ENCODE data around the gene FKBP9.
"Not testable (repeated sequence)": the region's sequence is repeated elsewhere in the genome, so short reads cannot be mapped to it uniquely, and the experiment has no call there.

The FKBP9 gene

DNA sequence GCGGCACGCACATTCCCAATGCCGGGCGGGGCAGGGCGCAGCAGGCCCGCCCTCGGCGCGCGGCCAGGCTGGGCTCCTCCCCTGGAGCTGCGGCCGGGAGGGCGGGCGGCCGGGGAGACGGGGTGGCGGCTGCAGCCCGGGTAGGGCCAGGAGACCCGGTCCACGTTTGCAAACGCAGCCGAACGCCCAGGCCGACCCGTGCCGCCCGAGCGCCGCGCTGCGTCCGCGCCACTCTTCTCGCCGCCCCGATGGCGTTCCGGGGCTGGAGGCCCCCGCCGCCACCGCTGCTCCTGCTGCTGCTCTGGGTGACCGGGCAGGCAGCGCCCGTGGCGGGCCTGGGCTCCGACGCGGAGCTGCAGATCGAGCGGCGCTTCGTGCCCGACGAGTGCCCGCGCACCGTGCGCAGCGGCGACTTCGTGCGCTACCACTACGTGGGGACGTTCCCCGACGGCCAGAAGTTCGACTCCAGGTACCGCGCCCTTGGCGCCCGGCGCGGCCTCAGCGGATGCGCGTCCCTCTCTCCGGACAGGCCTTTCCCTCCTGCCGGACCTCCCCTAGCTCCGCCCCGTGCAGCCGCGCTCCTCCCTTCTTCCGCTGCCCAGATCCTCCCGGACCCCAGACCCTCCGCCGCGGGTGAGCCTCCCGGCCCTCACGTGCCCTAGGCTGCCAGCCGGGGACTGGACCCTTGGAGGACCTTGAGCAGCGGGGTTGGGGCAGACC lies at the start of gene FKBP9:
Gene FKBP9, plus strand, starts transcription at position 115 of the 720 bp plus-strand sequence. Its CDS starts 134 bp downstream, at position 249.
- in situ Hi-C loops (cut with MboI; ENCODE audit: low sequenced_read_pairs), result no loop called here

GRCh38 chr7:32910195-32910594 lies 47.0 kb upstream of the FKBP9 start:
- in situ Hi-C loops (cut with MboI; ENCODE audit: low sequenced_read_pairs), result no loop called here

GRCh38 chr7:32914184-32914583 lies 43.1 kb upstream of the FKBP9 start:
- in situ Hi-C loops (cut with MboI; ENCODE audit: low sequenced_read_pairs), result no loop called here

DNA sequence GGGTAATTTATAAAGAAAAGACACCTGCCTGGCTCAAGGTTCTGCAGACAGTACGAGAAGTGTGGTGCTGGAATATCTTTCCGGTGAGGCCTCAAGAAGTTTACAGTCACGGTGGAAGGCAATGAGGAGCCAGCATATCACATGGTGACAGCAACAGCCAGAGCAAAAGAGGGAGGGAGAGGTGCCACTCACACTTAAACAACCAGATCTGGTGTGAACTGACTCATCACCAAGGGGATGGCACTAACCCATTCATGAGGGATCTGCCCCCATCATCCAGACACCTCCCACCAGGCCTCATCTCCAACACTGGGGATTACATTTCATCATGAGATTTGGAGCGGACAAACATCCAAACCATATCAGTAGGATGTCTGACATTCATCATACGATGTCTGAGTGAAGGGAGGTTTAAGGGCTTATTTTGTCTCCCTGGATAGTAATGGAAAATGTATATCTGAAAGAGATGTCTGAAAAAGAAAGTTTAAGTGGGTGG lies 42.2 kb upstream of the FKBP9 start:
- in situ Hi-C loops (cut with MboI; ENCODE audit: low sequenced_read_pairs), result no loop called here

DNA sequence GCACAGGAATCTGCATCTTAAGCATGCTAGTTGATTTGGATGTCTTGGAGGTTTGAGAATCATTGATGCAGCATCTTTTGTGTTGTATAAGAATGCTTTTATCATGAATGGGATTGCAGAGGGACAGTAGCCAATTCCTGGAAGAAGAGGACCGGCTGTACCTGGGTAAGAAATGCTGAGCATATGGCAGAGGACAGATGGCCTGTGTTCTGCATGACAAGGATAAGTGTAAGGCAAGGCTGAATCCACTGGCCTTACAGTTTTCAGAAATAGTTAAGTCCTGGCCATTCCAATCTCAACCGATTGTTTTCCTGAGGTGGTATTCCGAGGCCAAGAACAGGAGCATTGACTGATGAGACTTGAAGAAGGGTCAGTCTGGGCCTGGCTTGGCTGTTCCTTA lies 41.2 kb upstream of the FKBP9 start:
- in situ Hi-C loops (cut with MboI; ENCODE audit: low sequenced_read_pairs), result no loop called here

- in situ Hi-C loops (cut with MboI; ENCODE audit: low sequenced_read_pairs), result not testable (repeated sequence)
Observed at GRCh38 chr7:32916994-32917393, 40.2 kb upstream of the FKBP9 start.

GRCh38 chr7:32921896-32922295 lies 35.3 kb upstream of the FKBP9 start:
- in situ Hi-C loops (cut with MboI; ENCODE audit: low sequenced_read_pairs), result no loop called here

DNA sequence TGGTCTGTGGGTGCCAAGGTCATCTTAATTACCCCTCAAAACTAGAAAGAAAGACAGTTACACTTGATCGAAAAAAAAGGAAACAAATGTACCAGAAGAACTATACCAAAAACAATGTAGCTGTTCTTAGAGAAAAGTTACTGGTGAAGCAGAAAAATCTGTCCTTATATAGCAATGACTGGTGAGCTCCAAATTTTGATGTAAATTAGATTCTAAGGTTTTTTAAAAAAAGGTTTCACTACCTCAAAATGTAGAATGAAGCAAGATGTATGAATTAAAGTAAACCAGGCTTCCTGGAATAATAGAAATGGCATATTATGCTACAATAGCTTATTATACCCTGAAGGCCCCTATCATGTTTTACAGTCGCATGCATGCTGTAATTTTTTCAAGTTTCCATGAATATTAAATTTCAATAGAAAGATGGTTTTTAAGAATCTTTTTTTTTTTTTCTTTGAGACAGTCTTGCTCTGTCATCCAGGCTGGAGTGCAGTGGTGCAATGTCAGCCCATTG lies 28.4 kb upstream of the FKBP9 start:
- in situ Hi-C loops (cut with MboI; ENCODE audit: low sequenced_read_pairs), result no loop called here

DNA sequence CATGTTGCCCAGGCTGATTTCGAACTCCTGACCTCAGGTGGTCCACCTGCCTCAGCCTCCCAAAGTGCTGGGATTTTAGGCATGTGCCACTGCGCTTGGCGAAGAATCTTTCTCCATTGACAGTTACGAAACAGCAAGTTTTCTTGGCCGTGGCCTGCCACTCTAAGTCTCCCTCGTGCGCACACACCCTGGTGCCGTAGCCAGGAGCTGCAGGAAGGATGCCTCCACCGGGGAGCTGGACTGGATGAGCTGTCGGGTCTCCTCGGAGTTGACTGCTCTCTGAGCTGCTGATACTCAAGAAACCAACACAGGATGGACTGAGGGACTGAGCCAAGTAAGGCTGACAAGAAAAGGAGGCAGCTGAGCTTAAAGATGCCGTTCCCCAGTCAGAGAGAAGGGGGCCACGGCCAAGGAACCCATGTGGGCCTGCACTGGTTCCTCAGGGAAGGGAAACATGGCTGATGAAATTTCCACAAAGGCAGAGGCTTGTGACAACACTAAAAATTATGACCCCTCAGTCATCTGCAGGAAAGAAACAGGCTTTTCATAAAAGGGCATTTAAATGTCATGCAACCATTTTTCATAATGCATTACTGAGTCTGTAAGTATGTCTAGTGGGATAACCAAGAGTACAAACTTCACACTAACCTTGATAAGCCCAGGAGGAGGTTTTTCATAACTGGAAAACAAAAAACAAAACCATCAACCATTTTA lies 27.7 kb upstream of the FKBP9 start:
- in situ Hi-C loops (cut with MboI; ENCODE audit: low sequenced_read_pairs), result no loop called here

DNA sequence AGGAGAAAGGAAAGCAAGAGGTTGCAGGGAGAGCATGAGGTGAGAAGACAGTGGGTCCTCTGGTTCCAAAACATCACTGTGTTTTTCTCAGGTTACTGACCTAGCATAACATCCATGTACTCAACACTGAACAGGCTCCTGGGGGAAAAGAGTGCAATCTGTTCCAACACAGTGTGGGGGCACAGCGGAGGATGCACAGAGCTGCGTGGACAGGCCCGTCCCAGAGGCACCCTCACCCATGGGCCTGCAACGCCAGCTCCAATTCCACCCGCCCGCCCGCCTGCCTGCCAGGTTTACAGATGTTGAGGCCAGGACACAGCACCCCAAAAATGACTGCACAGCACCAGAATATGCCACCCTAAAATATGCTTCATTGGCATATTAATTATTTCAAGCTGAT lies 26.9 kb upstream of the FKBP9 start:
- in situ Hi-C loops (cut with MboI; ENCODE audit: low sequenced_read_pairs), result no loop called here

GRCh38 chr7:32935558-32935957 lies 21.7 kb upstream of the FKBP9 start:
- in situ Hi-C loops (cut with MboI; ENCODE audit: low sequenced_read_pairs), result no loop called here

GRCh38 chr7:32936689-32937088 lies 20.6 kb upstream of the FKBP9 start:
- in situ Hi-C loops (cut with MboI; ENCODE audit: low sequenced_read_pairs), result no loop called here

DNA sequence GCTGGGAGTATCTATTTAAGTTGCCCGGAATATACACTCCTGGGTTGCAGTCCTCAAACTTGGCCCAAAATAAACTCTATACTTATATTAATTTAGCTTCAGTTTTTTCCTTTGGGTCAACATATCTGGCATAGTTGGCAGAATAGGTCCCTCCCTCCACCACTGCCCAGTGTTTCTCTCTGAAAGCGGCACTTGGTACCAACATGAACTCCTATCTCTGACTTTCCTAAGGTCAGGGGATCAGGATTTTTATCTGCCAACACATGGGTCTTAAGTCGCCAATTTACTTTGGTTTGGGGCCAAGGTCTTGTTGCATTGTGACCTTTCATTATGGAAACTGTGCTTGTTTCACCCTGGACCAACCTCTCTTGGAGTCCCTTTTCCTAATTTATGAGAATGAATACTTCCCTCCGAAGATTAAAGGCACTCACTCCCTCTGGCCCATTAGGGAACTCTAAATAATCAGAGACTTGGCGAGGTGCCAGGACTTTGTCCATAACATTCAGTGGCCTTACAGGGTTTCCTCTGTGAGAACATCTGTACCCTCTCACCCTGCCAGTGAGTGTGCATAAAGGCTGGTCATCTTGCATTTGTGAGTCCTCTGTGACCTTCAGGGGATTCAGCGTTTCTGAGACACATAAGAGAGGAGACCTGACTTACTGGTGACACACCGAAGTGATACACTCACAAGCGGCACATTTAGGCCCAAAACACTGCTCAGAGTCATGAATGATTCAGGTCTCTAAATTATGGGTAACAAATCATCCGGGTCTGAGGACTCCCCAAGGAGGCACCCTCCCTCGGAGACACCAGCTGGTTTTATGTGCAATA lies 19.7 kb upstream of the FKBP9 start:
- in situ Hi-C loops (cut with MboI; ENCODE audit: low sequenced_read_pairs), result no loop called here

DNA sequence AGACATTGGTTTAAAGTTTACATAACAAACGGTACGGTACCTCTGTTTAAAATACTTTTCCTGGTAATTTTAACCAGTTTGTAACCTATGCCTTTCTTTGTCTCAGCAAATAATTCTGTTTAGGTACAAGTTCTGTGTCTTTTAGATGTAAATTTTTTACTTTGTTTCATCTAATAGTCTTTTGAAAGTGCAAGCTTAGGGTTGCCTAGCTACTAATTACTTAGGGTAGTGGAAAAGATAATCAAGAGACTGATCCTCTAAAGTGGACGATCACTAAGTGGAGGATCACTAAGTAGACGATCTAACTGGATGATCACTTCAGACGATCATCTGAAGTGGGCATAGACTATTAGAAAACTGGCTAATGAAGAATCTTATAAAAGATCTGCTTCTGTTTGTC lies 16.1 kb upstream of the FKBP9 start:
- in situ Hi-C loops (cut with MboI; ENCODE audit: low sequenced_read_pairs), result no loop called here

DNA sequence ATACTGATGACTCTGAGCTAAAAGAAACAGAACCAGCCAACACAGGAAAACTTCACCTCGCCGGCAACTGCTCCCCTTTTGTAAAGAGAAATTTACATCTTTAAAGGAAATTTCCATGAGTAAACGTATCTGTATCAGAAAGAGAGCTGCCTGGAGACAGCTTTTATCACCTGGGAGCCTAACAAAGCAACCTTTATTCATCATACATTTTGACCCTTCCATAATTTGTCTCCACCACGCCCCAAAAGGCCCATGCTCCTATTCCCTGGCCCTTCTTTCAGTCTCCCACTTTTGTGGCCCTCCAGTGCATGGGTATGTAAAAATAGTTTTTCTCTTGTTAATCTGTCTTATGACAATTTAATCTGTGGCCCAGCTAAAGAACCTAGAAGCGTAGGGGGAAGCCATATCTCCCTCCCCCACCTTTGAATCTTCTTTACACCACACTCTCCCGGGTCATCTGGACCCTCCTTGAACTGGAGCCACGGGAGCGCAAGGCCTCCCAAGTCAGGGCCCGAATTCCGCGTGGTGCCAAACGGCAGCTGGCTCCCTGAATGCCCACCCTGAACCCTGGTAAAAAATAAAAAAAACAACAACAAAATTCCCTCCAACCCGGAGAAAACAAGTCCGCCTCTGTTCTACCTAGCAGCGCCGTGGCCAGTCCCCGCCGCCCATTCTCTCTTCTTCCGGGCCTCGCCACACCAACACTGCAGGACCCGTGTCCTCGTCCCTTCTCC lies 15.4 kb upstream of the FKBP9 start:
- in situ Hi-C loops (cut with MboI; ENCODE audit: low sequenced_read_pairs), result no loop called here

GRCh38 chr7:32942415-32943251 lies 14.6 kb upstream of the FKBP9 start:
- in situ Hi-C loops (cut with MboI; ENCODE audit: low sequenced_read_pairs), result no loop called here

- in situ Hi-C loops (cut with MboI; ENCODE audit: low sequenced_read_pairs), result no loop called here
Observed at GRCh38 chr7:32943252-32944030, 13.8 kb upstream of the FKBP9 start.

DNA sequence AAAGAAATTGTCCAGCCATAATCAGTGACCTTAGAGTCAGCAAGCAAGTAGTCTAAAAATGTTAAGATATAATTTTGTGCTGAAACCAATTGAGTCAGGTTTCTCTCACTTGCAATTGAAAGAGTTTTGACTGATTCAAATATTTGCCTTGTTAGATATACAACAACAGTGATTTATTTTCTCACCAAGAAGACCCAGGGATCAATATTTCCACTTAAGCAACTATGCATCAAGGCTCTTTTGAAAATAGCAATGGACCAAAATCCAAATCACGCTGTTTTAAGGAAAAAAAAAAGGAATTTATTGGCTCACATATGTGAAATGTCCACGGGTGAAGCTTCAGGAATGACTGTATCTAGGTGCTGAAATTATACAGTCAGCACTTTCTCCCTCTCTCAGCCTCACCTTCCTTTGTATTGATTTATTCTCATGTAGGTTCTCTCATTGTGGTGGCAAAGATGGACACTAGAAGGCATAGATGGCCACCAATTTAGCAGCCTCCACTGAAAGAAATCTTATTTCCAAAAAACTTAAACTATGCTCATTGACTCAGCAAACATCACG lies 9.7 kb upstream of the FKBP9 start:
- in situ Hi-C loops (cut with MboI; ENCODE audit: low sequenced_read_pairs), result no loop called here

- in situ Hi-C loops (cut with MboI; ENCODE audit: low sequenced_read_pairs), result no loop called here
Observed at GRCh38 chr7:32948202-32948601, 9.0 kb upstream of the FKBP9 start.

All from HL-60/S4 treated with retinoic acid at 250 ng/mL for 4 days and 3 days (cell line).